ENCODE results near the gene STPG2.

GRCh38 chr4:97900229-97900628, 243.0 kb downstream of the STPG2 start:
- TF ChIP-seq, protein P1, sequence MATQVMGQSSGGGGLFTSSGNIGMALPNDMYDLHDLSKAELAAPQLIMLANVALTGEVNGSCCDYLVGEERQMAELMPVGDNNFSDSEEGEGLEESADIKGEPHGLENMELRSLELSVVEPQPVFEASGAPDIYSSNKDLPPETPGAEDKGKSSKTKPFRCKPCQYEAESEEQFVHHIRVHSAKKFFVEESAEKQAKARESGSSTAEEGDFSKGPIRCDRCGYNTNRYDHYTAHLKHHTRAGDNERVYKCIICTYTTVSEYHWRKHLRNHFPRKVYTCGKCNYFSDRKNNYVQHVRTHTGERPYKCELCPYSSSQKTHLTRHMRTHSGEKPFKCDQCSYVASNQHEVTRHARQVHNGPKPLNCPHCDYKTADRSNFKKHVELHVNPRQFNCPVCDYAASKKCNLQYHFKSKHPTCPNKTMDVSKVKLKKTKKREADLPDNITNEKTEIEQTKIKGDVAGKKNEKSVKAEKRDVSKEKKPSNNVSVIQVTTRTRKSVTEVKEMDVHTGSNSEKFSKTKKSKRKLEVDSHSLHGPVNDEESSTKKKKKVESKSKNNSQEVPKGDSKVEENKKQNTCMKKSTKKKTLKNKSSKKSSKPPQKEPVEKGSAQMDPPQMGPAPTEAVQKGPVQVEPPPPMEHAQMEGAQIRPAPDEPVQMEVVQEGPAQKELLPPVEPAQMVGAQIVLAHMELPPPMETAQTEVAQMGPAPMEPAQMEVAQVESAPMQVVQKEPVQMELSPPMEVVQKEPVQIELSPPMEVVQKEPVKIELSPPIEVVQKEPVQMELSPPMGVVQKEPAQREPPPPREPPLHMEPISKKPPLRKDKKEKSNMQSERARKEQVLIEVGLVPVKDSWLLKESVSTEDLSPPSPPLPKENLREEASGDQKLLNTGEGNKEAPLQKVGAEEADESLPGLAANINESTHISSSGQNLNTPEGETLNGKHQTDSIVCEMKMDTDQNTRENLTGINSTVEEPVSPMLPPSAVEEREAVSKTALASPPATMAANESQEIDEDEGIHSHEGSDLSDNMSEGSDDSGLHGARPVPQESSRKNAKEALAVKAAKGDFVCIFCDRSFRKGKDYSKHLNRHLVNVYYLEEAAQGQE (IDR thresholded peaks at IDR 0.05; ENCODE audit: low read depth, low read length), result no peak
- TF ChIP-seq CHD2 (IDR thresholded peaks at IDR 0.05; ENCODE audit: borderline replicate concordance, low read depth, low read length) (no peak), RELB (IDR thresholded peaks at IDR 0.05; ENCODE audit: low read depth) (no peak), RFX5 (IDR thresholded peaks at IDR 0.05; ENCODE audit: low read depth, low read length) (no peak), CREM (IDR thresholded peaks at IDR 0.05; ENCODE audit: low read depth) (no peak), IKZF2 (IDR thresholded peaks at IDR 0.05) (no peak), MEF2A (IDR thresholded peaks at IDR 0.05; ENCODE audit: insufficient read depth, low read depth, low read length) (no peak), CTCF (IDR thresholded peaks at IDR 0.05 in 2 of 3, conservative IDR thresholded peaks at IDR 0.05 in 1 of 3; ENCODE audit: control insufficient read depth in 2 of 3, extremely low read depth in 1 of 3, insufficient read depth in 1 of 3, low read depth in 3 of 3, low read length in 3 of 3) (no peak), POLR2AphosphoS5 (IDR thresholded peaks at IDR 0.05; ENCODE audit: low read length) (no peak), CEBPB (IDR thresholded peaks at IDR 0.05; ENCODE audit: borderline replicate concordance in 1 of 2, low read depth in 2 of 2, low read length in 2 of 2) (no peak)
- TF ChIP-seq, protein P2, sequence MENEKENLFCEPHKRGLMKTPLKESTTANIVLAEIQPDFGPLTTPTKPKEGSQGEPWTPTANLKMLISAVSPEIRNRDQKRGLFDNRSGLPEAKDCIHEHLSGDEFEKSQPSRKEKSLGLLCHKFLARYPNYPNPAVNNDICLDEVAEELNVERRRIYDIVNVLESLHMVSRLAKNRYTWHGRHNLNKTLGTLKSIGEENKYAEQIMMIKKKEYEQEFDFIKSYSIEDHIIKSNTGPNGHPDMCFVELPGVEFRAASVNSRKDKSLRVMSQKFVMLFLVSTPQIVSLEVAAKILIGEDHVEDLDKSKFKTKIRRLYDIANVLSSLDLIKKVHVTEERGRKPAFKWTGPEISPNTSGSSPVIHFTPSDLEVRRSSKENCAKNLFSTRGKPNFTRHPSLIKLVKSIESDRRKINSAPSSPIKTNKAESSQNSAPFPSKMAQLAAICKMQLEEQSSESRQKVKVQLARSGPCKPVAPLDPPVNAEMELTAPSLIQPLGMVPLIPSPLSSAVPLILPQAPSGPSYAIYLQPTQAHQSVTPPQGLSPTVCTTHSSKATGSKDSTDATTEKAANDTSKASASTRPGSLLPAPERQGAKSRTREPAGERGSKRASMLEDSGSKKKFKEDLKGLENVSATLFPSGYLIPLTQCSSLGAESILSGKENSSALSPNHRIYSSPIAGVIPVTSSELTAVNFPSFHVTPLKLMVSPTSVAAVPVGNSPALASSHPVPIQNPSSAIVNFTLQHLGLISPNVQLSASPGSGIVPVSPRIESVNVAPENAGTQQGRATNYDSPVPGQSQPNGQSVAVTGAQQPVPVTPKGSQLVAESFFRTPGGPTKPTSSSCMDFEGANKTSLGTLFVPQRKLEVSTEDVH (IDR thresholded peaks at IDR 0.05; ENCODE audit: low read depth, partially characterized antibody), result no peak
- TF ChIP-seq, protein P3, sequence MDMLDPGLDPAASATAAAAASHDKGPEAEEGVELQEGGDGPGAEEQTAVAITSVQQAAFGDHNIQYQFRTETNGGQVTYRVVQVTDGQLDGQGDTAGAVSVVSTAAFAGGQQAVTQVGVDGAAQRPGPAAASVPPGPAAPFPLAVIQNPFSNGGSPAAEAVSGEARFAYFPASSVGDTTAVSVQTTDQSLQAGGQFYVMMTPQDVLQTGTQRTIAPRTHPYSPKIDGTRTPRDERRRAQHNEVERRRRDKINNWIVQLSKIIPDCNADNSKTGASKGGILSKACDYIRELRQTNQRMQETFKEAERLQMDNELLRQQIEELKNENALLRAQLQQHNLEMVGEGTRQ (IDR thresholded peaks at IDR 0.05; ENCODE audit: borderline replicate concordance, low read depth, low read length), result no peak
- TF ChIP-seq, protein P4, sequence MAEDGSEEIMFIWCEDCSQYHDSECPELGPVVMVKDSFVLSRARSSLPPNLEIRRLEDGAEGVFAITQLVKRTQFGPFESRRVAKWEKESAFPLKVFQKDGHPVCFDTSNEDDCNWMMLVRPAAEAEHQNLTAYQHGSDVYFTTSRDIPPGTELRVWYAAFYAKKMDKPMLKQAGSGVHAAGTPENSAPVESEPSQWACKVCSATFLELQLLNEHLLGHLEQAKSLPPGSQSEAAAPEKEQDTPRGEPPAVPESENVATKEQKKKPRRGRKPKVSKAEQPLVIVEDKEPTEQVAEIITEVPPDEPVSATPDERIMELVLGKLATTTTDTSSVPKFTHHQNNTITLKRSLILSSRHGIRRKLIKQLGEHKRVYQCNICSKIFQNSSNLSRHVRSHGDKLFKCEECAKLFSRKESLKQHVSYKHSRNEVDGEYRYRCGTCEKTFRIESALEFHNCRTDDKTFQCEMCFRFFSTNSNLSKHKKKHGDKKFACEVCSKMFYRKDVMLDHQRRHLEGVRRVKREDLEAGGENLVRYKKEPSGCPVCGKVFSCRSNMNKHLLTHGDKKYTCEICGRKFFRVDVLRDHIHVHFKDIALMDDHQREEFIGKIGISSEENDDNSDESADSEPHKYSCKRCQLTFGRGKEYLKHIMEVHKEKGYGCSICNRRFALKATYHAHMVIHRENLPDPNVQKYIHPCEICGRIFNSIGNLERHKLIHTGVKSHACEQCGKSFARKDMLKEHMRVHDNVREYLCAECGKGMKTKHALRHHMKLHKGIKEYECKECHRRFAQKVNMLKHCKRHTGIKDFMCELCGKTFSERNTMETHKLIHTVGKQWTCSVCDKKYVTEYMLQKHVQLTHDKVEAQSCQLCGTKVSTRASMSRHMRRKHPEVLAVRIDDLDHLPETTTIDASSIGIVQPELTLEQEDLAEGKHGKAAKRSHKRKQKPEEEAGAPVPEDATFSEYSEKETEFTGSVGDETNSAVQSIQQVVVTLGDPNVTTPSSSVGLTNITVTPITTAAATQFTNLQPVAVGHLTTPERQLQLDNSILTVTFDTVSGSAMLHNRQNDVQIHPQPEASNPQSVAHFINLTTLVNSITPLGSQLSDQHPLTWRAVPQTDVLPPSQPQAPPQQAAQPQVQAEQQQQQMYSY (CRISPR knock-in tag; IDR thresholded peaks at IDR 0.05), result no peak
